ENCODE results near the gene FBXO27. TPM values are rescaled to one million over a fixed set of nuclear protein-coding genes. Genes with fewer than 3 reads are reported as not detected.

The FBXO27 gene
- total and polyA plus RNA-seq, 2 of the 13 experiments (the other 11 are each of a cell fraction or from before 2014, with no cell fraction given), result 0.15 to 2.8 TPM

DNA sequence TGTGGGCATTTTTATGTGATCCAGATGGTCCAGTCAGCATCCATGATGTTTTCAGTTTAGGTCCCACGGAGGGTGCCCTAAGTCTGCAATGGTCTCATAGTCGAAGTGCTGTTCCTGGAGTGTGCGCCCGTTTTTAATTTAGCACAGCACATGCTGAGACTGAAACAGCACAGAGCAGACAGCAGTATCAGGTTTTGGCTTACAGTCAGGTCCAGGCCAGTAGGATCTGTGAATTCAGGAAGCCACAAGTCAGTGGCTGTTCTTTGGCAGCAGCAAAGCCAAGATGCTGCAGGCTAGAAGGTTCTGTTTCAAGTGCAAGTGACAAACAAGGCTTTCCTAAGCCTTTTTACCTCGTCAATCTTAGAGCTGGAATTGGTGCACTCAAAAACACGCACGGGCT, 18.3 kb downstream of the FBXO27 start:
- FAIRE-seq, result no peak
- WGBS (ENCODE audit: low lambda C conversion rate), result 68% methylated on average over 7 of the region's 7 CpGs
- intact Hi-C loops (cut with micrococcal nuclease; ENCODE audit: unreplicated experiment), result no loop called here
- Histone ChIP-seq H3K79me2 (ENCODE audit: insufficient read depth, low read length) (no peaks in the 10 kb centered on the region), H3K9ac (ENCODE audit: insufficient read depth, low read depth, low read length) (no peak overlapping the region), H4K20me1 (ENCODE audit: insufficient read depth, low read length) (no peaks in the 10 kb centered on the region), H2AFZ (ENCODE audit: low read length) (no peak overlapping the region), H3K4me3 (replicated peaks in 1 of 3; ENCODE audit: insufficient read depth in 1 of 3, low read depth in 2 of 3, low read length in 3 of 3) (no peak overlapping the region), H3K4me1 (ENCODE audit: insufficient read depth, low read length) (no peaks in the 10 kb centered on the region), H3K27ac (ENCODE audit: extremely low read length, insufficient read depth, low read length) (no peak overlapping the region), H3K4me2 (ENCODE audit: low read depth, low read length) (no peak overlapping the region), H3K9me3 (ENCODE audit: low read length) (no peaks in the 10 kb centered on the region), H3K36me3 (replicated peaks in 1 of 2; ENCODE audit: control insufficient read depth in 1 of 2, insufficient read depth in 2 of 2, low read length in 2 of 2) (no peaks in the 10 kb centered on the region), H3K27me3 (ENCODE audit: control insufficient read depth in 1 of 2, insufficient read depth in 2 of 2, low read length in 2 of 2) (no peaks in the 10 kb centered on the region)
- ChIA-PET CTCF (ENCODE audit: low intra/inter-chr PET ratio, low total read pairs) (no interaction called here), POLR2A (no interaction called here)
- DNase-seq (ENCODE audit: low spot score), result no peak
- in situ Hi-C loops (cut with HindIII; ENCODE audit: extremely low pct_ligation_motif_present, low pct_unique_long_range_greater_than_20kb), result no loop called here
- no TSS peak for BruUV-seq (replicated peaks)
- no peak for ATAC-seq
- TF ChIP-seq MIER2 (CRISPR knock-in tag; IDR thresholded peaks at IDR 0.05), result no peak
- no peak for TF ChIP-seq RCOR2 (CRISPR knock-in tag; IDR thresholded peaks at IDR 0.05)
- TF ChIP-seq GTF3A (CRISPR knock-in tag; conservative IDR thresholded peaks at IDR 0.05), result no peak
- TF ChIP-seq, protein P1, sequence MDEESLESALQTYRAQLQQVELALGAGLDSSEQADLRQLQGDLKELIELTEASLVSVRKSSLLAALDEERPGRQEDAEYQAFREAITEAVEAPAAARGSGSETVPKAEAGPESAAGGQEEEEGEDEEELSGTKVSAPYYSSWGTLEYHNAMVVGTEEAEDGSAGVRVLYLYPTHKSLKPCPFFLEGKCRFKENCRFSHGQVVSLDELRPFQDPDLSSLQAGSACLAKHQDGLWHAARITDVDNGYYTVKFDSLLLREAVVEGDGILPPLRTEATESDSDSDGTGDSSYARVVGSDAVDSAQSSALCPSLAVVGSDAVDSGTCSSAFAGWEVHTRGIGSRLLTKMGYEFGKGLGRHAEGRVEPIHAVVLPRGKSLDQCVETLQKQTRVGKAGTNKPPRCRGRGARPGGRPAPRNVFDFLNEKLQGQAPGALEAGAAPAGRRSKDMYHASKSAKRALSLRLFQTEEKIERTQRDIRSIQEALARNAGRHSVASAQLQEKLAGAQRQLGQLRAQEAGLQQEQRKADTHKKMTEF (CRISPR knock-in tag; IDR thresholded peaks at IDR 0.05), result no peak
- TF ChIP-seq NFKBIZ (CRISPR knock-in tag; IDR thresholded peaks at IDR 0.05), result no peak
- no peak for TF ChIP-seq ZBTB7A (CRISPR knock-in tag; IDR thresholded peaks at IDR 0.05)
- no peak for TF ChIP-seq SOX13 (IDR thresholded peaks at IDR 0.05)
- TF ChIP-seq SOX13 (CRISPR knock-in tag; conservative IDR thresholded peaks at IDR 0.05 in 1 of 2, IDR thresholded peaks at IDR 0.05 in 1 of 2), result no peak
- TF ChIP-seq, protein P2, sequence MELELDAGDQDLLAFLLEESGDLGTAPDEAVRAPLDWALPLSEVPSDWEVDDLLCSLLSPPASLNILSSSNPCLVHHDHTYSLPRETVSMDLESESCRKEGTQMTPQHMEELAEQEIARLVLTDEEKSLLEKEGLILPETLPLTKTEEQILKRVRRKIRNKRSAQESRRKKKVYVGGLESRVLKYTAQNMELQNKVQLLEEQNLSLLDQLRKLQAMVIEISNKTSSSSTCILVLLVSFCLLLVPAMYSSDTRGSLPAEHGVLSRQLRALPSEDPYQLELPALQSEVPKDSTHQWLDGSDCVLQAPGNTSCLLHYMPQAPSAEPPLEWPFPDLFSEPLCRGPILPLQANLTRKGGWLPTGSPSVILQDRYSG (CRISPR knock-in tag; IDR thresholded peaks at IDR 0.05), result no peak
- TF ChIP-seq CHCHD3 (CRISPR knock-in tag; IDR thresholded peaks at IDR 0.05), result no peak
- TF ChIP-seq, protein P3, sequence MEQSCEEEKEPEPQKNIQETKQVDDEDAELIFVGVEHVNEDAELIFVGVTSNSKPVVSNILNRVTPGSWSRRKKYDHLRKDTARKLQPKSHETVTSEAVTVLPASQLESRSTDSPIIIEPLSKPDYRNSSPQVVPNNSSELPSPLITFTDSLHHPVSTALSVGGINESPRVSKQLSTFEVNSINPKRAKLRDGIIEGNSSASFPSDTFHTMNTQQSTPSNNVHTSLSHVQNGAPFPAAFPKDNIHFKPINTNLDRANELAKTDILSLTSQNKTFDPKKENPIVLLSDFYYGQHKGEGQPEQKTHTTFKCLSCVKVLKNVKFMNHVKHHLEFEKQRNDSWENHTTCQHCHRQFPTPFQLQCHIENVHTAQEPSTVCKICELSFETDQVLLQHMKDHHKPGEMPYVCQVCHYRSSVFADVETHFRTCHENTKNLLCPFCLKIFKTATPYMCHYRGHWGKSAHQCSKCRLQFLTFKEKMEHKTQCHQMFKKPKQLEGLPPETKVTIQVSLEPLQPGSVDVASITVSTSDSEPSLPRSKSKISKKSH (CRISPR knock-in tag; IDR thresholded peaks at IDR 0.05; ENCODE audit: borderline replicate concordance), result no peak
- no peak for TF ChIP-seq SCMH1 (CRISPR knock-in tag; IDR thresholded peaks at IDR 0.05; ENCODE audit: borderline replicate concordance)
- no peak for TF ChIP-seq ZFP41 (CRISPR knock-in tag; IDR thresholded peaks at IDR 0.05; ENCODE audit: borderline replicate concordance)
- no peak for TF ChIP-seq ZNF331 (CRISPR knock-in tag; IDR thresholded peaks at IDR 0.05)
- no peak for TF ChIP-seq JDP2 (CRISPR knock-in tag; IDR thresholded peaks at IDR 0.05; ENCODE audit: borderline replicate concordance)
- TF ChIP-seq ZKSCAN1 (IDR thresholded peaks at IDR 0.05; ENCODE audit: low read length), result no peak
- TF ChIP-seq, protein P4, sequence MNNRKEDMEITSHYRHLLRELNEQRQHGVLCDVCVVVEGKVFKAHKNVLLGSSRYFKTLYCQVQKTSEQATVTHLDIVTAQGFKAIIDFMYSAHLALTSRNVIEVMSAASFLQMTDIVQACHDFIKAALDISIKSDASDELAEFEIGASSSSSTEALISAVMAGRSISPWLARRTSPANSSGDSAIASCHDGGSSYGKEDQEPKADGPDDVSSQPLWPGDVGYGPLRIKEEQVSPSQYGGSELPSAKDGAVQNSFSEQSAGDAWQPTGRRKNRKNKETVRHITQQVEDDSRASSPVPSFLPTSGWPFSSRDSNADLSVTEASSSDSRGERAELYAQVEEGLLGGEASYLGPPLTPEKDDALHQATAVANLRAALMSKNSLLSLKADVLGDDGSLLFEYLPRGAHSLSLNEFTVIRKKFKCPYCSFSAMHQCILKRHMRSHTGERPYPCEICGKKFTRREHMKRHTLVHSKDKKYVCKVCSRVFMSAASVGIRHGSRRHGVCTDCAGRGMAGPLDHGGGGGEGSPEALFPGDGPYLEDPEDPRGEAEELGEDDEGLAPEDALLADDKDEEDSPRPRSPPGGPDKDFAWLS (CRISPR knock-in tag; IDR thresholded peaks at IDR 0.05; ENCODE audit: borderline replicate concordance), result no peak
- TF ChIP-seq, protein P5, sequence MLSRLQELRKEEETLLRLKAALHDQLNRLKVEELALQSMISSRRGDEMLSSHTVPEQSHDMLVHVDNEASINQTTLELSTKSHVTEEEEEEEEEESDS (CRISPR knock-in tag; IDR thresholded peaks at IDR 0.05; ENCODE audit: borderline replicate concordance), result no peak
- TF ChIP-seq, protein P6, sequence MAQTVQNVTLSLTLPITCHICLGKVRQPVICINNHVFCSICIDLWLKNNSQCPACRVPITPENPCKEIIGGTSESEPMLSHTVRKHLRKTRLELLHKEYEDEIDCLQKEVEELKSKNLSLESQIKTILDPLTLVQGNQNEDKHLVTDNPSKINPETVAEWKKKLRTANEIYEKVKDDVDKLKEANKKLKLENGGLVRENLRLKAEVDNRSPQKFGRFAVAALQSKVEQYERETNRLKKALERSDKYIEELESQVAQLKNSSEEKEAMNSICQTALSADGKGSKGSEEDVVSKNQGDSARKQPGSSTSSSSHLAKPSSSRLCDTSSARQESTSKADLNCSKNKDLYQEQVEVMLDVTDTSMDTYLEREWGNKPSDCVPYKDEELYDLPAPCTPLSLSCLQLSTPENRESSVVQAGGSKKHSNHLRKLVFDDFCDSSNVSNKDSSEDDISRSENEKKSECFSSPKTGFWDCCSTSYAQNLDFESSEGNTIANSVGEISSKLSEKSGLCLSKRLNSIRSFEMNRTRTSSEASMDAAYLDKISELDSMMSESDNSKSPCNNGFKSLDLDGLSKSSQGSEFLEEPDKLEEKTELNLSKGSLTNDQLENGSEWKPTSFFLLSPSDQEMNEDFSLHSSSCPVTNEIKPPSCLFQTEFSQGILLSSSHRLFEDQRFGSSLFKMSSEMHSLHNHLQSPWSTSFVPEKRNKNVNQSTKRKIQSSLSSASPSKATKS (CRISPR knock-in tag; IDR thresholded peaks at IDR 0.05), result no peak
